Stimulated activated CD4-positive, alpha-beta T cell treated with anti-CD3 and anti-CD28 coated beads, Interleukin-4, amount 100 ng/mL, for 48 hours (primary cell): ENCODE measurements around the gene FOXD4L5.
"Not testable (repeated sequence)": the region's sequence is repeated elsewhere in the genome, so short reads cannot be mapped to it uniquely, and the experiment has no call there.

Source experiments
- DNase-seq, 2 donors: peaks; one replicate each; pipeline ENCODE4 v3.0.0-alpha.2; 2020; ENCODE audit warnings: low read depth in 2 of 2

Gene FOXD4L5

GRCh38 chr9:65285109-65285508, at the start of gene FOXD4L5:
Gene FOXD4L5 (minus strand): TSS chr9:65285209. CDS start chr9:65284377, 832 bp downstream.
- not testable (repeated sequence) for DNase-seq

GRCh38 chr9:65283943-65284342, 1.1 kb downstream of the FOXD4L5 start:
- not testable (repeated sequence) for DNase-seq

- DNase-seq = not testable (repeated sequence)
Observed at GRCh38 chr9:65282976-65283375, 2.0 kb downstream of the FOXD4L5 start.
